Ishikawa (cell line): ENCODE results near the gene RILP.
A peak's percentile ranks its signal among the peaks of the same experiment; 100 is the strongest.

Source experiments
- EGR1 ChIP-seq: IDR thresholded peaks from 2 replicates; pipeline ENCODE4 v1.6.1; 2012
- EP300 ChIP-seq: IDR thresholded peaks from 2 replicates; pipeline ENCODE4 v1.6.1; 2012; ENCODE audit warnings: borderline replicate concordance
- FOXM1 ChIP-seq: IDR thresholded peaks from 2 replicates; pipeline ENCODE4 v1.6.1; 2012; ENCODE audit warnings: low read depth, borderline replicate concordance
- NFIC ChIP-seq: IDR thresholded peaks from 2 replicates; pipeline ENCODE4 v1.6.1; 2012
- RAD21 ChIP-seq: IDR thresholded peaks from 2 replicates; pipeline ENCODE4 v1.6.1; 2012; ENCODE audit warnings: low read depth
- REST ChIP-seq: IDR thresholded peaks from 2 replicates; pipeline ENCODE4 v1.6.1; 2012; ENCODE audit warnings: low read depth, mild to moderate bottlenecking
- TAF1 ChIP-seq: IDR thresholded peaks from 2 replicates; pipeline ENCODE4 v1.6.1; 2012; ENCODE audit warnings: low read depth, mild to moderate bottlenecking
- TCF12 ChIP-seq: IDR thresholded peaks from 2 replicates; pipeline ENCODE4 v1.6.1; 2012; ENCODE audit warnings: low read depth
- TEAD4 ChIP-seq: IDR thresholded peaks from 2 replicates; pipeline ENCODE4 v1.6.1; 2012
- USF1 ChIP-seq: IDR thresholded peaks from 2 replicates; pipeline ENCODE4 v1.6.1; 2012
- YY1 ChIP-seq: IDR thresholded peaks from 2 replicates; pipeline ENCODE4 v1.6.1; 2012; ENCODE audit warnings: low read depth

GRCh38 chr17:1643293-1643998 lies 6.2 kb downstream of the RILP start:
- TF ChIP-seq EP300: no peak
- no peak for TF ChIP-seq RAD21
- TF ChIP-seq FOXM1: no peak
- TF ChIP-seq EGR1: no peak
- no peak; the same call in 1 of the 2 replicates for TF ChIP-seq TEAD4
- TF ChIP-seq USF1: 0 out of 2 replicates have a peak, but pooled peaks have one; percentile 20
- TF ChIP-seq REST: no peak
- no peak for TF ChIP-seq TAF1
- no peak for TF ChIP-seq NFIC
- TF ChIP-seq TCF12: no peak
- no peak for TF ChIP-seq YY1
